ENCODE measurements around the gene SPAG5. TPM values are rescaled to one million over a fixed set of nuclear protein-coding genes. Genes with fewer than 3 reads are reported as not detected.

SPAG5 gene
- total and polyA plus RNA-seq, 2 experiments from 2014 or later = 99.6 to 104 TPM

DNA sequence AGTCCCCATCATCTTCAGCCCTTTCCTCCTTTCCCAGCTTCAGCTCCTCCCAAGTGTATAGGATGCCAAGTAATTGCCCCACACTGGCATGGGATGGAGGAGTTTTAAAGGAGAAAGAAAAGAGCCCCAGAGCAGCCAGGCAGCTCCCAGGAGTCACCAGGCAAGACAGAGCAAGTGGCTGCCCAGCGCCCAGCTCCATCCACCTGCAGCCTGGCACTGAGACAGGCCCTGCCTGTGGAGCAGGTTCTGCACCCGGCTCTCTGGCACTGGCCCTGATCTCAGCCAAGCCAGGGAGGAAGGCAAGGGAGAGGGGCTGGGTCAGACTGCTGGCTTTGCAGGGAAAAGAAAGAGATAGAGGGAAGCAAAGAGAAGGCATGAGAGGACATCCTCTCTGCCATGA, 71.0 kb downstream of the SPAG5 start:
- Mint-ChIP-seq H3K27me3 (ENCODE audit: insufficient read depth, low read depth, poor library complexity) (peaks cover 18% of the 10 kb centered on the region), H3K9me3 (no peaks in the 10 kb centered on the region; the same call in 2 of the 3 replicates), H3K27ac (no peak overlapping the region), H3K4me3 (no peak overlapping the region), H3K36me3 (ENCODE audit: low read depth) (no peaks in the 10 kb centered on the region; the same call in 2 of the 3 replicates), H3K4me1 (0 out of 3 replicates have a peak, but pooled peaks cover under 1% of the 10 kb centered on the region)
- Histone ChIP-seq H3K79me2 (replicated peaks; ENCODE audit: insufficient read depth) (no peaks in the 10 kb centered on the region), H3K27me3 (ENCODE audit: insufficient read depth) (no peaks in the 10 kb centered on the region), H3F3A (replicated peaks; ENCODE audit: low read depth) (no peaks in the 10 kb centered on the region), H4K20me1 (replicated peaks; ENCODE audit: insufficient read depth) (no peaks in the 10 kb centered on the region), H3K27ac (ENCODE audit: low read depth) (no peak overlapping the region), H3K4me2 (no peak overlapping the region), H3K4me1 (ENCODE audit: insufficient read depth) (no peaks in the 10 kb centered on the region), H2AFZ (no peak overlapping the region), H3K4me3 (no peak overlapping the region), H3K9me2 (ENCODE audit: insufficient read depth) (no peaks in the 10 kb centered on the region), H3K36me3 (ENCODE audit: insufficient read depth) (no peaks in the 10 kb centered on the region)
- TF ChIP-seq, protein P1, sequence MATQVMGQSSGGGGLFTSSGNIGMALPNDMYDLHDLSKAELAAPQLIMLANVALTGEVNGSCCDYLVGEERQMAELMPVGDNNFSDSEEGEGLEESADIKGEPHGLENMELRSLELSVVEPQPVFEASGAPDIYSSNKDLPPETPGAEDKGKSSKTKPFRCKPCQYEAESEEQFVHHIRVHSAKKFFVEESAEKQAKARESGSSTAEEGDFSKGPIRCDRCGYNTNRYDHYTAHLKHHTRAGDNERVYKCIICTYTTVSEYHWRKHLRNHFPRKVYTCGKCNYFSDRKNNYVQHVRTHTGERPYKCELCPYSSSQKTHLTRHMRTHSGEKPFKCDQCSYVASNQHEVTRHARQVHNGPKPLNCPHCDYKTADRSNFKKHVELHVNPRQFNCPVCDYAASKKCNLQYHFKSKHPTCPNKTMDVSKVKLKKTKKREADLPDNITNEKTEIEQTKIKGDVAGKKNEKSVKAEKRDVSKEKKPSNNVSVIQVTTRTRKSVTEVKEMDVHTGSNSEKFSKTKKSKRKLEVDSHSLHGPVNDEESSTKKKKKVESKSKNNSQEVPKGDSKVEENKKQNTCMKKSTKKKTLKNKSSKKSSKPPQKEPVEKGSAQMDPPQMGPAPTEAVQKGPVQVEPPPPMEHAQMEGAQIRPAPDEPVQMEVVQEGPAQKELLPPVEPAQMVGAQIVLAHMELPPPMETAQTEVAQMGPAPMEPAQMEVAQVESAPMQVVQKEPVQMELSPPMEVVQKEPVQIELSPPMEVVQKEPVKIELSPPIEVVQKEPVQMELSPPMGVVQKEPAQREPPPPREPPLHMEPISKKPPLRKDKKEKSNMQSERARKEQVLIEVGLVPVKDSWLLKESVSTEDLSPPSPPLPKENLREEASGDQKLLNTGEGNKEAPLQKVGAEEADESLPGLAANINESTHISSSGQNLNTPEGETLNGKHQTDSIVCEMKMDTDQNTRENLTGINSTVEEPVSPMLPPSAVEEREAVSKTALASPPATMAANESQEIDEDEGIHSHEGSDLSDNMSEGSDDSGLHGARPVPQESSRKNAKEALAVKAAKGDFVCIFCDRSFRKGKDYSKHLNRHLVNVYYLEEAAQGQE (IDR thresholded peaks at IDR 0.05; ENCODE audit: unreplicated experiment) = no peak
- no peak for TF ChIP-seq POLR2AphosphoS5 (IDR thresholded peaks at IDR 0.05; ENCODE audit: low read depth)
- TF ChIP-seq JUNB (IDR thresholded peaks at IDR 0.05; ENCODE audit: unreplicated experiment) = no peak
- TF ChIP-seq, protein P2, sequence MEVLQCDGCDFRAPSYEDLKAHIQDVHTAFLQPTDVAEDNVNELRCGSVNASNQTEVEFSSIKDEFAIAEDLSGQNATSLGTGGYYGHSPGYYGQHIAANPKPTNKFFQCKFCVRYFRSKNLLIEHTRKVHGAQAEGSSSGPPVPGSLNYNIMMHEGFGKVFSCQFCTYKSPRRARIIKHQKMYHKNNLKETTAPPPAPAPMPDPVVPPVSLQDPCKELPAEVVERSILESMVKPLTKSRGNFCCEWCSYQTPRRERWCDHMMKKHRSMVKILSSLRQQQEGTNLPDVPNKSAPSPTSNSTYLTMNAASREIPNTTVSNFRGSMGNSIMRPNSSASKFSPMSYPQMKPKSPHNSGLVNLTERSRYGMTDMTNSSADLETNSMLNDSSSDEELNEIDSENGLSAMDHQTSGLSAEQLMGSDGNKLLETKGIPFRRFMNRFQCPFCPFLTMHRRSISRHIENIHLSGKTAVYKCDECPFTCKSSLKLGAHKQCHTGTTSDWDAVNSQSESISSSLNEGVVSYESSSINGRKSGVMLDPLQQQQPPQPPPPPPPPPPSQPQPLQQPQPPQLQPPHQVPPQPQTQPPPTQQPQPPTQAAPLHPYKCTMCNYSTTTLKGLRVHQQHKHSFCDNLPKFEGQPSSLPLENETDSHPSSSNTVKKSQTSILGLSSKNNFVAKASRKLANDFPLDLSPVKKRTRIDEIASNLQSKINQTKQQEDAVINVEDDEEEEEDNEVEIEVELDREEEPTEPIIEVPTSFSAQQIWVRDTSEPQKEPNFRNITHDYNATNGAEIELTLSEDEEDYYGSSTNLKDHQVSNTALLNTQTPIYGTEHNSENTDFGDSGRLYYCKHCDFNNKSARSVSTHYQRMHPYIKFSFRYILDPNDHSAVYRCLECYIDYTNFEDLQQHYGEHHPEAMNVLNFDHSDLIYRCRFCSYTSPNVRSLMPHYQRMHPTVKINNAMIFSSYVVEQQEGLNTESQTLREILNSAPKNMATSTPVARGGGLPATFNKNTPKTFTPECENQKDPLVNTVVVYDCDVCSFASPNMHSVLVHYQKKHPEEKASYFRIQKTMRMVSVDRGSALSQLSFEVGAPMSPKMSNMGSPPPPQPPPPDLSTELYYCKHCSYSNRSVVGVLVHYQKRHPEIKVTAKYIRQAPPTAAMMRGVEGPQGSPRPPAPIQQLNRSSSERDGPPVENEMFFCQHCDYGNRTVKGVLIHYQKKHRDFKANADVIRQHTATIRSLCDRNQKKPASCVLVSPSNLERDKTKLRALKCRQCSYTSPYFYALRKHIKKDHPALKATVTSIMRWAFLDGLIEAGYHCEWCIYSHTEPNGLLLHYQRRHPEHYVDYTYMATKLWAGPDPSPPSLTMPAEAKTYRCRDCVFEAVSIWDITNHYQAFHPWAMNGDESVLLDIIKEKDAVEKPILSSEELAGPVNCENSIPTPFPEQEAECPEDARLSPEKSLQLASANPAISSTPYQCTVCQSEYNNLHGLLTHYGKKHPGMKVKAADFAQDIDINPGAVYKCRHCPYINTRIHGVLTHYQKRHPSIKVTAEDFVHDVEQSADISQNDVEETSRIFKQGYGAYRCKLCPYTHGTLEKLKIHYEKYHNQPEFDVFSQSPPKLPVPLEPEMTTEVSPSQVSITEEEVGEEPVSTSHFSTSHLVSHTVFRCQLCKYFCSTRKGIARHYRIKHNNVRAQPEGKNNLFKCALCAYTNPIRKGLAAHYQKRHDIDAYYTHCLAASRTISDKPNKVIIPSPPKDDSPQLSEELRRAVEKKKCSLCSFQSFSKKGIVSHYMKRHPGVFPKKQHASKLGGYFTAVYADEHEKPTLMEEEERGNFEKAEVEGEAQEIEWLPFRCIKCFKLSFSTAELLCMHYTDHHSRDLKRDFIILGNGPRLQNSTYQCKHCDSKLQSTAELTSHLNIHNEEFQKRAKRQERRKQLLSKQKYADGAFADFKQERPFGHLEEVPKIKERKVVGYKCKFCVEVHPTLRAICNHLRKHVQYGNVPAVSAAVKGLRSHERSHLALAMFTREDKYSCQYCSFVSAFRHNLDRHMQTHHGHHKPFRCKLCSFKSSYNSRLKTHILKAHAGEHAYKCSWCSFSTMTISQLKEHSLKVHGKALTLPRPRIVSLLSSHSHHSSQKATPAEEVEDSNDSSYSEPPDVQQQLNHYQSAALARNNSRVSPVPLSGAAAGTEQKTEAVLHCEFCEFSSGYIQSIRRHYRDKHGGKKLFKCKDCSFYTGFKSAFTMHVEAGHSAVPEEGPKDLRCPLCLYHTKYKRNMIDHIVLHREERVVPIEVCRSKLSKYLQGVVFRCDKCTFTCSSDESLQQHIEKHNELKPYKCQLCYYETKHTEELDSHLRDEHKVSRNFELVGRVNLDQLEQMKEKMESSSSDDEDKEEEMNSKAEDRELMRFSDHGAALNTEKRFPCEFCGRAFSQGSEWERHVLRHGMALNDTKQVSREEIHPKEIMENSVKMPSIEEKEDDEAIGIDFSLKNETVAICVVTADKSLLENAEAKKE (CRISPR knock-in tag; IDR thresholded peaks at IDR 0.05) = no peak
- no peak for TF ChIP-seq ZNF331 (CRISPR knock-in tag; IDR thresholded peaks at IDR 0.05; ENCODE audit: low read depth)
- TF ChIP-seq, protein P3, sequence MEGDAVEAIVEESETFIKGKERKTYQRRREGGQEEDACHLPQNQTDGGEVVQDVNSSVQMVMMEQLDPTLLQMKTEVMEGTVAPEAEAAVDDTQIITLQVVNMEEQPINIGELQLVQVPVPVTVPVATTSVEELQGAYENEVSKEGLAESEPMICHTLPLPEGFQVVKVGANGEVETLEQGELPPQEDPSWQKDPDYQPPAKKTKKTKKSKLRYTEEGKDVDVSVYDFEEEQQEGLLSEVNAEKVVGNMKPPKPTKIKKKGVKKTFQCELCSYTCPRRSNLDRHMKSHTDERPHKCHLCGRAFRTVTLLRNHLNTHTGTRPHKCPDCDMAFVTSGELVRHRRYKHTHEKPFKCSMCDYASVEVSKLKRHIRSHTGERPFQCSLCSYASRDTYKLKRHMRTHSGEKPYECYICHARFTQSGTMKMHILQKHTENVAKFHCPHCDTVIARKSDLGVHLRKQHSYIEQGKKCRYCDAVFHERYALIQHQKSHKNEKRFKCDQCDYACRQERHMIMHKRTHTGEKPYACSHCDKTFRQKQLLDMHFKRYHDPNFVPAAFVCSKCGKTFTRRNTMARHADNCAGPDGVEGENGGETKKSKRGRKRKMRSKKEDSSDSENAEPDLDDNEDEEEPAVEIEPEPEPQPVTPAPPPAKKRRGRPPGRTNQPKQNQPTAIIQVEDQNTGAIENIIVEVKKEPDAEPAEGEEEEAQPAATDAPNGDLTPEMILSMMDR (conservative IDR thresholded peaks at IDR 0.05; ENCODE audit: low read depth in 2 of 2) = no peak
- TF ChIP-seq NANOG (IDR thresholded peaks at IDR 0.05; ENCODE audit: borderline replicate concordance) = no peak
- DNase-seq (ENCODE audit: low spot score) = no peak
- ATAC-seq = no peak

Measured in GM23338 (cell line).